HCT116 (cell line): ENCODE results near the gene TFPT. TPM values are rescaled to one million over a fixed set of nuclear protein-coding genes. Genes with fewer than 3 reads are reported as not detected.

ENCODE experiments used
- ATAC-seq: fragments of 200-7000 bp; cut with Tn5 transposase; 2 replicates; pipeline ENCODE4 v1.9.1; 2020; ENCODE audit warnings: mild to moderate bottlenecking, moderate library complexity
- BruUV-seq: library from RNA; stranded (reverse); fragments of 400-500 nt; replicated peaks from 2 replicates; lab custom pipeline; 2021; lab: Mats Ljungman, UMichigan
- CTCF ChIA-PET: fragments of 300-600 bp; sonication (Branson Sonifier 250); formaldehyde crosslinking; loops from one replicate; lab custom pipeline; 2021; ENCODE audit warnings: antibody characterized with exemption; lab: Charles Lee
- POLR2A ChIA-PET: fragments of 300-600, 350-600 bp; sonication (Branson Sonifier 250); formaldehyde crosslinking; loops from one replicate; lab custom pipeline; 2021; ENCODE audit warnings: antibody characterized with exemption; lab: Charles Lee
- RAD21 ChIA-PET, 2 experiments: fragments of 300-600 bp; sonication (Branson Sonifier 250); formaldehyde crosslinking; loops; one replicate each; lab custom pipeline; 2023; ENCODE audit warnings: low total read pairs in 2 of 2; ENCODE audit not compliant: uncharacterized antibody in 2 of 2, unreplicated experiment in 2 of 2, low non-redundant PET in 1 of 2; lab: Charles Lee
- DNase-seq: peaks from one replicate; pipeline ENCODE4 v3.0.0-alpha.2; 2010; ENCODE audit warnings: low read depth, low spot score
- H2AFZ ChIP-seq: fragments of 200-600 bp; shearing (Covaris generic), sonication (generic); 2 replicates; pipeline ENCODE4 v1.6.1; 2017; ENCODE audit warnings: low read depth, mixed run types, mixed read lengths, antibody characterized with exemption, low read length; ENCODE audit not compliant: poor library complexity, severe bottlenecking
- H3K27ac ChIP-seq: 2 replicates; pipeline ENCODE4 v1.5.1; 2012; ENCODE audit warnings: low read depth, low read length
- H3K27me3 ChIP-seq: fragments of 200-600 bp; sonication (generic); 2 replicates; pipeline ENCODE4 v1.6.1; 2016; ENCODE audit warnings: mixed run types, low read length, mixed read lengths; ENCODE audit not compliant: insufficient read depth
- H3K36me3 ChIP-seq, 2 experiments: fragments of 200-500 bp in 1 of 2; fragments of 200-600 bp in 1 of 2; sonication (Bioruptor generic) in 1 of 2; sonication (generic) in 1 of 2; 2 replicates each; pipeline versions ENCODE4 v1.5.1 to v1.6.1; 2014 to 2016; ENCODE audit warnings: low read length in 2 of 2, inconsistent platforms in 1 of 2, mixed read lengths in 1 of 2, mixed run types in 1 of 2; ENCODE audit not compliant: insufficient read depth in 2 of 2, control insufficient read depth in 1 of 2
- H3K4me1 ChIP-seq, 2 experiments: fragments of 200-600 bp in 1 of 2; sonication (generic) in 1 of 2; 2 replicates each; pipeline versions ENCODE4 v1.5.1 to v1.6.1; 2012 to 2017; ENCODE audit warnings: low read length in 2 of 2, inconsistent platforms in 1 of 2, mild to moderate bottlenecking in 1 of 2, mixed read lengths in 1 of 2, mixed run types in 1 of 2, moderate library complexity in 1 of 2; ENCODE audit not compliant: insufficient read depth in 2 of 2, control insufficient read depth in 1 of 2
- H3K4me2 ChIP-seq: fragments of 200-600 bp; sonication (generic); 2 replicates; pipeline ENCODE4 v1.6.1; 2017; ENCODE audit warnings: mixed run types, low read length, mixed read lengths
- H3K4me3 ChIP-seq, 2 experiments: fragments of 200-600 bp in 1 of 2; sonication (generic) in 1 of 2; replicated peaks in 1 of 2; 2 replicates each; pipeline ENCODE4 v1.5.1; 2011 to 2016; ENCODE audit warnings: low read length in 2 of 2, control low read depth in 1 of 2, low read depth in 1 of 2, mild to moderate bottlenecking in 1 of 2, mixed read lengths in 1 of 2, mixed run types in 1 of 2
- H3K79me2 ChIP-seq: fragments of 200-600 bp; sonication (generic); 2 replicates; pipeline ENCODE4 v1.6.1; 2017; ENCODE audit warnings: mild to moderate bottlenecking, mixed run types, low read length, moderate library complexity, mixed read lengths; ENCODE audit not compliant: insufficient read depth
- H3K9ac ChIP-seq: fragments of 200-600 bp; sonication (generic); 2 replicates; pipeline ENCODE4 v1.6.1; 2016; ENCODE audit warnings: low read length, mixed read lengths
- H3K9me2 ChIP-seq: fragments of 200-600 bp; sonication (generic), shearing (Covaris generic); 2 replicates; pipeline ENCODE4 v1.6.1; 2017; ENCODE audit warnings: mixed run types, mild to moderate bottlenecking, moderate library complexity; ENCODE audit not compliant: insufficient read depth
- H3K9me3 ChIP-seq, 2 experiments: fragments of 200-500 bp in 1 of 2; fragments of 200-600 bp in 1 of 2; sonication (Bioruptor generic) in 1 of 2; sonication (generic) in 1 of 2; 2 replicates each; pipeline ENCODE4 v1.6.1; 2014 to 2017; ENCODE audit warnings: low read length in 2 of 2, mixed read lengths in 2 of 2, inconsistent platforms in 1 of 2, low read depth in 1 of 2, mild to moderate bottlenecking in 1 of 2, mixed run types in 1 of 2, moderate library complexity in 1 of 2; ENCODE audit not compliant: control insufficient read depth in 1 of 2, insufficient read depth in 1 of 2
- H4K20me1 ChIP-seq: fragments of 200-600 bp; sonication (generic), shearing (Covaris generic); 2 replicates; pipeline ENCODE4 v1.6.1; 2017; ENCODE audit warnings: mixed run types, mild to moderate bottlenecking, moderate library complexity; ENCODE audit not compliant: insufficient read depth
- CBX3 ChIP-seq: IDR thresholded peaks from 2 replicates; pipeline ENCODE4 v1.6.1; 2012; ENCODE audit warnings: low read depth
- ELF1 ChIP-seq: IDR thresholded peaks from 2 replicates; pipeline ENCODE4 v1.6.1; 2012; ENCODE audit warnings: low read depth, borderline replicate concordance
- JUND ChIP-seq: IDR thresholded peaks from 2 replicates; pipeline ENCODE4 v1.6.1; 2012
- MAX ChIP-seq: IDR thresholded peaks from 2 replicates; pipeline ENCODE4 v1.6.1; 2012
- POLR2A ChIP-seq: IDR thresholded peaks from 2 replicates; pipeline ENCODE4 v1.7.0; 2011; ENCODE audit warnings: borderline replicate concordance; ENCODE audit not compliant: insufficient read depth, insufficient read length; ENCODE audit errors: extremely low read depth
- POLR2AphosphoS5 ChIP-seq: IDR thresholded peaks from 2 replicates; pipeline ENCODE4 v1.6.1; 2011; ENCODE audit warnings: mild to moderate bottlenecking, low read depth, low read length, moderate library complexity
- REST ChIP-seq: IDR thresholded peaks from 2 replicates; pipeline ENCODE4 v1.6.1; 2012; ENCODE audit warnings: low read depth
- TCF7L2 ChIP-seq: IDR thresholded peaks from 2 replicates; pipeline ENCODE4 v1.7.0; 2011; ENCODE audit warnings: borderline replicate concordance, inconsistent platforms; ENCODE audit not compliant: insufficient read depth, insufficient read length; ENCODE audit errors: extremely low read depth
- YY1 ChIP-seq: IDR thresholded peaks from 2 replicates; pipeline ENCODE4 v1.6.1; 2011; ENCODE audit warnings: low read length, low read depth, moderate library complexity, mild to moderate bottlenecking; ENCODE audit not compliant: insufficient replicate concordance; ENCODE audit errors: extremely low read depth
- ZBTB33 ChIP-seq: IDR thresholded peaks from 2 replicates; pipeline ENCODE4 v1.6.1; 2011; ENCODE audit warnings: mild to moderate bottlenecking, low read length, moderate library complexity; ENCODE audit not compliant: insufficient replicate concordance; ENCODE audit errors: extremely low read depth
- intact Hi-C: fragments of 100-400 bp; cut with micrococcal nuclease; formaldehyde crosslinking; loops from 2 replicates; pipeline ENCODE4 v1.10.0; 2022
- total RNA-seq: library from RNA; stranded (reverse); gene quantifications from one replicate; pipeline ENCODE4 v1.2.1, GENCODE V29; 2021; ENCODE audit not compliant: unreplicated experiment

The TFPT gene
- total RNA-seq, 1 experiment from 2014 or later: 7.1 TPM

- TF ChIP-seq TCF7L2: no peak
- TF ChIP-seq, all 23 proteins: peak for 0
These were observed 10.3 kb downstream of the TFPT start (continued) for GRCh38 chr19:54104998-54105715.

- Histone ChIP-seq H3K4me1 (peaks cover 0 to 5% of the 10 kb centered on the region in 2 experiments; a peak in 1 of 4 replicates), H2AFZ (no peak within 1 kb of the TSS), H3K4me2 (peak within 1 kb of the TSS; percentile 85), H3K27me3 (no peaks in the 10 kb centered on the region), H3K4me3 (peak within 1 kb of the TSS; percentile 97 to 98), H4K20me1 (no peaks in the 10 kb centered on the region), H3K27ac (peak within 1 kb of the TSS; percentile 73), H3K36me3 (peaks cover 9 to 20% of the 10 kb centered on the region in 2 experiments; a peak in 3 of 4 replicates), H3K9ac (peak within 1 kb of the TSS; percentile 88), H3K9me2 (no peaks in the 10 kb centered on the region), H3K79me2 (peaks cover 34% of the 10 kb centered on the region), H3K9me3 (no peaks in the 10 kb centered on the region)
- ChIA-PET CTCF (no interaction called here), RAD21 (interaction anchor here in 1 of 2 experiments (0.6 kb wide), 1 partner anchor 259 kb away, joined by 4 read pairs; no protein-coding TSS in a partner anchor), POLR2A (interaction anchor here (3.0 kb wide), 1 partner anchor 13 kb away, joined by 9 read pairs; the partner anchor contains the start of genes PRPF31 and TFPT)
- ATAC-seq (peak; percentile 99), DNase-seq (peak; percentile 95)
- BruUV-seq: no TSS peak
- intact Hi-C loops: loop anchor here (1.0 kb wide), 1 partner anchor 13 kb away; the partner anchor contains the start of genes PRPF31 and TFPT
- TF ChIP-seq CBX3 (peak; percentile 71; the same call in 1 of the 2 replicates), MAX (peak; percentile 39; the same call in 1 of the 2 replicates), REST (no peak), JUND (no peak), ZBTB33 (peak; percentile 11), POLR2A (peak; percentile 13), ELF1 (no peak), POLR2AphosphoS5 (peak; percentile 85), TCF7L2 (no peak), YY1 (peak; percentile 96)
These were observed 12.9 kb downstream of the TFPT start, which contains the start of gene NDUFA3 for GRCh38 chr19:54102421-54103169. TSS of gene NDUFA3 (plus strand) at chr19:54102855. CDS start at chr19:54102879, 24 bp downstream.
